K562 (cell line): ENCODE measurements around the gene DALRD3. TPM values are rescaled to one million over a fixed set of nuclear protein-coding genes. Genes with fewer than 3 reads are reported as not detected.

Experiments
- DDX20 ChIP-seq: fragments of 450-650 bp; IDR thresholded peaks from 2 replicates; pipeline ENCODE4 v1.6.1; 2016; ENCODE audit warnings: missing genetic modification characterization, low read depth, mild to moderate bottlenecking, missing compliant biosample characterization, moderate library complexity
- FOXM1 ChIP-seq, 2 experiments: fragments of 450-650 bp in 1 of 2; sonication (generic) in 1 of 2; formaldehyde crosslinking in 1 of 2; IDR thresholded peaks; 2 replicates each; pipeline versions ENCODE4 v1.6.1 to v1.9.0; 2017 to 2022; ENCODE audit warnings: low read depth in 2 of 2, mild to moderate bottlenecking in 2 of 2, missing genetic modification reagents in 1 of 2, moderate library complexity in 1 of 2
- PATZ1 ChIP-seq: fragments of 250-450 bp; sonication (Bioruptor Pico); IDR thresholded peaks from 2 replicates; pipeline ENCODE4 v1.5.0; 2020; ENCODE audit warnings: mild to moderate bottlenecking, borderline replicate concordance
- RNF2 ChIP-seq: sonication (generic); IDR thresholded peaks from 2 replicates; pipeline ENCODE4 v1.6.1; 2016
- SETDB1 ChIP-seq: IDR thresholded peaks from one replicate; pipeline ENCODE4 v1.6.1; 2012; ENCODE audit warnings: low read length, control low read depth, inconsistent platforms
- SMAD3 ChIP-seq: fragments of 450-650 bp; formaldehyde crosslinking; conservative IDR thresholded peaks from 2 replicates; pipeline ENCODE4 v1.4.0; 2020; ENCODE audit warnings: mild to moderate bottlenecking
- TGIF2 ChIP-seq: sonication (generic); formaldehyde crosslinking; IDR thresholded peaks from 2 replicates; pipeline ENCODE4 v1.8.1; 2022; ENCODE audit warnings: mild to moderate bottlenecking, missing genetic modification reagents, moderate library complexity
- ZNF165 ChIP-seq: fragments of 250-450 bp; sonication (Bioruptor Pico); IDR thresholded peaks from 2 replicates; pipeline ENCODE4 v1.4.0; 2020; ENCODE audit warnings: borderline replicate concordance
- ZNF408 ChIP-seq: fragments of 250-450 bp; sonication (Bioruptor Pico); IDR thresholded peaks from 2 replicates; pipeline ENCODE4 v1.4.0; 2020; ENCODE audit warnings: low read depth, mild to moderate bottlenecking, moderate library complexity
- ZNF445 ChIP-seq: fragments of 250-450 bp; sonication (Bioruptor Pico); IDR thresholded peaks from 2 replicates; pipeline ENCODE4 v1.4.0; 2020; ENCODE audit warnings: low read depth, mild to moderate bottlenecking, moderate library complexity
- ZNF644 ChIP-seq: fragments of 200-800 bp; sonication (Bioruptor generic); IDR thresholded peaks from 2 replicates; pipeline ENCODE4 v1.6.1; 2016; ENCODE audit warnings: low read depth, missing genetic modification characterization, missing compliant biosample characterization
- polyA plus RNA-seq, 8 experiments: library from polyadenylated mRNA; depleted of rRNA in 4 of 8; stranded (reverse) in 5 of 8; unstranded in 3 of 8; fragments of >200 nt; fragmentation: Nextera tagmentation in 2 of 8; fragmentation: Illumina TruSeq in 1 of 8; extraction: Ambion mirVana in 2 of 8; extraction: Trizol in 1 of 8; gene quantifications; 2 replicates each; pipeline versions ENCODE4 v1.2.1 to v1.2.3, GENCODE V29; 2011 to 2014; ENCODE audit warnings: inconsistent platforms in 1 of 8, missing spikeins in 1 of 8
- total RNA-seq, 7 experiments: library from RNA; depleted of rRNA in 6 of 7; stranded (reverse); fragments of >200 nt in 6 of 7; fragmentation: Illumina TruSeq in 2 of 7; extraction: Trizol in 2 of 7; gene quantifications; 2 replicates each; pipeline versions ENCODE4 v1.2.1 to v1.2.3, GENCODE V29; 2011 to 2021; ENCODE audit warnings: low replicate concordance in 1 of 7
- TF ChIP-seq, protein P1 (sequence below): fragments of 250-450 bp; sonication (Bioruptor Pico); IDR thresholded peaks from 2 replicates; pipeline ENCODE4 v1.5.0; 2021; ENCODE audit warnings: mild to moderate bottlenecking, moderate library complexity
- TF ChIP-seq, protein P2 (sequence below): fragments of 250-450 bp; sonication (Bioruptor Pico); IDR thresholded peaks from 2 replicates; pipeline ENCODE4 v1.4.0; 2020

DALRD3 gene
- total and polyA plus RNA-seq, 9 of the 15 experiments (the other 6 are each of a cell fraction or from before 2014, with no cell fraction given): 6.6 to 31.3 (median 14.4) TPM

GRCh38 chr3:49028673-49029562 is 10.5 kb upstream of the DALRD3 start, which contains the start of gene IMPDH2 (continued):
- TF ChIP-seq, protein P1, sequence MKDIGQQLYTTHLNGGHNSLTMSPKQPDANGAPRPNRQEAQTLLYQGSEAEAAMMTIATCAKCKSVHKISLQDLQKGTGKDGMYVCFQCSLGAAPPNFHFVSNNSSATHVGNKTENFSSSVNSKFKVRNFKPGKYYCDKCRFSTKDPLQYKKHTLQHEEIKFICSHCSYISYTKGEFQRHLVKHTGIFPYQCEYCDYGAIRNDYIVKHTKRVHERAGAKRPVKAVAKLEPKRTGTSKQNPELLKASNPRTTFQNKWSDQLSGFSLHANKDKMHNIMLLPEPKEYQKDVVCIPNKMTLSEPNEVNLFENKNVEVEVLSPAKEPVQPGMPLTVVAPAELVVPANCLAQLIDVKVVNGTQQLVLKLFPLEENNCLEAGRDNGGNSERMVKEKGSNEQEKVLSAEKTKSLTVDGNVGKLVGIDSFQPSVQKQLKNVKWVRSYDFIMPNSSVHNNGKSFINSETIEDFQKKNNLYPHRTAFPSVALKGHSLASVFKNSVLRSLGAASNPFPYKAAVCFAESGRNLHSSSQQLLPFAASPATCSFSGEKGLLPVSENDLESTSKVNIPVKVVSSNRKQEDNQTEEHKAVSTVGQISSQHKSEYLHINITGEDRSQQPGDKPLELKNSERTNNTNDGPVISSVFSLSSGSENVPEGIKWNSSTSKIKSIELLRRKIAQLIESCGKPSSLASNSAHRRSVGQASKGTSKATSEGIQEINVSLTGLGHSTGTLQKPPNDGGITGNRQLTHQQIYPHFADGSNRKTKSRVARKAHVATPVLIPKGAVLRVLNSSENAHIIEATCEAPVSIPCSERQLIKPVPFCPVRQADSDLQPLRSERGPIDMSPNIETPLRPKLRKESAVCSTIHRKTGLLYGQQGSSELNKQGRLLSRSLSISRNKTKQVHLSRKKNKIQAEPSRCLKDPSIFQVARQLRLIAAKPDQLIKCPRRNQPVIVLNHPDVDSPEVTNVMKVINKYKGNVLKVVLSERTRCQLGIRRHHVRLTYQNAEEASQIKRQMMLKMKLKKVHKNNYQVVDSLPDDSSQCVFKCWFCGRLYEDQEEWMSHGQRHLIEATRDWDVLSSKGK (CRISPR knock-in tag): no peak
- TF ChIP-seq SETDB1 (no peak), ZNF644 (no peak), RNF2 (peak; percentile 56), DDX20 (tag) (no peak), ZNF408 (no peak), FOXM1 (IDR thresholded peaks at IDR 0.05; ENCODE audit: low read depth) (no peak), FOXM1 (CRISPR knock-in tag; IDR thresholded peaks at IDR 0.05; ENCODE audit: low read depth) (no peak), SMAD3 (CRISPR knock-in tag) (peak; percentile 43; the same call in 1 of the 2 replicates), PATZ1 (CRISPR knock-in tag) (no peak), ZNF445 (CRISPR knock-in tag) (no peak), TGIF2 (CRISPR knock-in tag) (no peak), ZNF165 (no peak)
- TF ChIP-seq, protein P2, sequence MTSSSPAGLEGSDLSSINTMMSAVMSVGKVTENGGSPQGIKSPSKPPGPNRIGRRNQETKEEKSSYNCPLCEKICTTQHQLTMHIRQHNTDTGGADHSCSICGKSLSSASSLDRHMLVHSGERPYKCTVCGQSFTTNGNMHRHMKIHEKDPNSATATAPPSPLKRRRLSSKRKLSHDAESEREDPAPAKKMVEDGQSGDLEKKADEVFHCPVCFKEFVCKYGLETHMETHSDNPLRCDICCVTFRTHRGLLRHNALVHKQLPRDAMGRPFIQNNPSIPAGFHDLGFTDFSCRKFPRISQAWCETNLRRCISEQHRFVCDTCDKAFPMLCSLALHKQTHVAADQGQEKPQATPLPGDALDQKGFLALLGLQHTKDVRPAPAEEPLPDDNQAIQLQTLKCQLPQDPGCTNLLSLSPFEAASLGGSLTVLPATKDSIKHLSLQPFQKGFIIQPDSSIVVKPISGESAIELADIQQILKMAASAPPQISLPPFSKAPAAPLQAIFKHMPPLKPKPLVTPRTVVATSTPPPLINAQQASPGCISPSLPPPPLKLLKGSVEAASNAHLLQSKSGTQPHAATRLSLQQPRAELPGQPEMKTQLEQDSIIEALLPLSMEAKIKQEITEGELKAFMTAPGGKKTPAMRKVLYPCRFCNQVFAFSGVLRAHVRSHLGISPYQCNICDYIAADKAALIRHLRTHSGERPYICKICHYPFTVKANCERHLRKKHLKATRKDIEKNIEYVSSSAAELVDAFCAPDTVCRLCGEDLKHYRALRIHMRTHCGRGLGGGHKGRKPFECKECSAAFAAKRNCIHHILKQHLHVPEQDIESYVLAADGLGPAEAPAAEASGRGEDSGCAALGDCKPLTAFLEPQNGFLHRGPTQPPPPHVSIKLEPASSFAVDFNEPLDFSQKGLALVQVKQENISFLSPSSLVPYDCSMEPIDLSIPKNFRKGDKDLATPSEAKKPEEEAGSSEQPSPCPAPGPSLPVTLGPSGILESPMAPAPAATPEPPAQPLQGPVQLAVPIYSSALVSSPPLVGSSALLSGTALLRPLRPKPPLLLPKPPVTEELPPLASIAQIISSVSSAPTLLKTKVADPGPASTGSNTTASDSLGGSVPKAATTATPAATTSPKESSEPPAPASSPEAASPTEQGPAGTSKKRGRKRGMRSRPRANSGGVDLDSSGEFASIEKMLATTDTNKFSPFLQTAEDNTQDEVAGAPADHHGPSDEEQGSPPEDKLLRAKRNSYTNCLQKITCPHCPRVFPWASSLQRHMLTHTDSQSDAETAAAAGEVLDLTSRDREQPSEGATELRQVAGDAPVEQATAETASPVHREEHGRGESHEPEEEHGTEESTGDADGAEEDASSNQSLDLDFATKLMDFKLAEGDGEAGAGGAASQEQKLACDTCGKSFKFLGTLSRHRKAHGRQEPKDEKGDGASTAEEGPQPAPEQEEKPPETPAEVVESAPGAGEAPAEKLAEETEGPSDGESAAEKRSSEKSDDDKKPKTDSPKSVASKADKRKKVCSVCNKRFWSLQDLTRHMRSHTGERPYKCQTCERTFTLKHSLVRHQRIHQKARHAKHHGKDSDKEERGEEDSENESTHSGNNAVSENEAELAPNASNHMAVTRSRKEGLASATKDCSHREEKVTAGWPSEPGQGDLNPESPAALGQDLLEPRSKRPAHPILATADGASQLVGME (CRISPR knock-in tag): no peak
